WERI-Rb-1 (cell line): ENCODE measurements around the gene CMSS1.
"Not testable (repeated sequence)": the region's sequence is repeated elsewhere in the genome, so short reads cannot be mapped to it uniquely, and the experiment has no call there.

Experiments used
- DNase-seq: peaks from one replicate; pipeline ENCODE4 v3.0.0-alpha.2; 2020
- H3K27ac ChIP-seq: fragments of 250-450 bp; sonication (Bioruptor Pico); 2 replicates; pipeline ENCODE4 v1.5.1; 2020; ENCODE audit warnings: mild to moderate bottlenecking, moderate library complexity
- H3K27me3 ChIP-seq: fragments of 250-450 bp; sonication (Bioruptor Pico); 2 replicates; pipeline ENCODE4 v1.5.1; 2021; ENCODE audit warnings: mild to moderate bottlenecking, low read depth, moderate library complexity; ENCODE audit not compliant: insufficient read depth, severe bottlenecking
- H3K36me3 ChIP-seq: fragments of 250-450 bp; sonication (Bioruptor Pico); 2 replicates; pipeline ENCODE4 v1.5.1; 2020; ENCODE audit warnings: mild to moderate bottlenecking, moderate library complexity
- H3K4me3 ChIP-seq: 2 replicates; pipeline ENCODE4 v1.5.1; 2011; ENCODE audit warnings: low read depth, mild to moderate bottlenecking, control low read depth, low read length
- H3K9me3 ChIP-seq: fragments of 250-450 bp; sonication (Bioruptor Pico); 2 replicates; pipeline ENCODE4 v1.5.1; 2021; ENCODE audit warnings: mild to moderate bottlenecking, moderate library complexity; ENCODE audit not compliant: severe bottlenecking
- TF ChIP-seq, protein P1 (sequence below): IDR thresholded peaks from 2 replicates; pipeline ENCODE4 v1.5.1; 2011; ENCODE audit warnings: low read depth, mild to moderate bottlenecking, control low read depth, inconsistent platforms, low read length

Gene CMSS1

DNA sequence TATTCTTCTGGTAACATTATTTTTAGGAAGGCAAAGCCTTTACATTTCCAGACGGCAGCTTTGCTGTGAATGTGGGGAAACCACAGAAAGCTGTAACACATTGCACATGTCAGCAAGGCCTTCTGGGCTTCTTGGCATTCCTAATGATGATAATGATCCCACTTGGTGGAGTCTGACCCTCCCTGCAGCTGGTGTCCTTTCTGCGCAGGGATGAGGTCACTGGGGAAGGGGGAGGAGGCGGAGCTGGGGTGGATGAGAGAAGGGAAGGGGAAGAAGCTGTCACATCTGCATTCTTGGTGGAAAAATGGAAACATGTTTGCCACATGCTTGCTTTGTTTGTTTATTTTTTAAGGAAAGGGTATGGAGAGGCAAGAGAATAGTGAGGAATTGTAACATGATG lies 228.0 kb downstream of the CMSS1 start:
- TF ChIP-seq, protein P1, sequence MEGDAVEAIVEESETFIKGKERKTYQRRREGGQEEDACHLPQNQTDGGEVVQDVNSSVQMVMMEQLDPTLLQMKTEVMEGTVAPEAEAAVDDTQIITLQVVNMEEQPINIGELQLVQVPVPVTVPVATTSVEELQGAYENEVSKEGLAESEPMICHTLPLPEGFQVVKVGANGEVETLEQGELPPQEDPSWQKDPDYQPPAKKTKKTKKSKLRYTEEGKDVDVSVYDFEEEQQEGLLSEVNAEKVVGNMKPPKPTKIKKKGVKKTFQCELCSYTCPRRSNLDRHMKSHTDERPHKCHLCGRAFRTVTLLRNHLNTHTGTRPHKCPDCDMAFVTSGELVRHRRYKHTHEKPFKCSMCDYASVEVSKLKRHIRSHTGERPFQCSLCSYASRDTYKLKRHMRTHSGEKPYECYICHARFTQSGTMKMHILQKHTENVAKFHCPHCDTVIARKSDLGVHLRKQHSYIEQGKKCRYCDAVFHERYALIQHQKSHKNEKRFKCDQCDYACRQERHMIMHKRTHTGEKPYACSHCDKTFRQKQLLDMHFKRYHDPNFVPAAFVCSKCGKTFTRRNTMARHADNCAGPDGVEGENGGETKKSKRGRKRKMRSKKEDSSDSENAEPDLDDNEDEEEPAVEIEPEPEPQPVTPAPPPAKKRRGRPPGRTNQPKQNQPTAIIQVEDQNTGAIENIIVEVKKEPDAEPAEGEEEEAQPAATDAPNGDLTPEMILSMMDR, result no peak
- Histone ChIP-seq H3K9me3 (no peaks in the 10 kb centered on the region), H3K36me3 (no peaks in the 10 kb centered on the region), H3K4me3 (no peak overlapping the region), H3K27ac (no peak overlapping the region), H3K27me3 (no peaks in the 10 kb centered on the region)
- DNase-seq, result no peak

DNA sequence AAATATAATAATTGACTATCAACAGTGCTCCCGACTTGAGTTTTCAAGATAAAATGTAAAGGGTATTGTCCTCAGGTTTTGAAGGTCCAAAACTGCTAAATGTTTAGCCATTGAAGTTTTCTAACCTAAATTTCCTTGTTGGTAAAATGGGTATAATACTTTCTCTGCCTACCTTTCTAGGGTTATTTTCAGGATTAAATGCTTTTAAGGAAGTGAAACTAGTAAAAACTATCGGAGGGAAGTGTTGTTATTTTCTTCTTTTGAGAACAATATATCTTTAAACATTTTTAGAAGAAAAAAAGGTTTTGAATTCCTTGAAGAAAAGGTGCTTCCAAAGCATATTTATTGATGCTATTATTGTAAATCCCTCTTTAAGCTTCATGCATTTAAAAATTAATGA lies 229.3 kb downstream of the CMSS1 start:
- Histone ChIP-seq H3K4me3 (no peak overlapping the region), H3K36me3 (no peaks in the 10 kb centered on the region), H3K9me3 (no peaks in the 10 kb centered on the region), H3K27ac (no peak overlapping the region), H3K27me3 (no peaks in the 10 kb centered on the region)
- TF ChIP-seq, protein P1, result no peak
- DNase-seq, result no peak

DNA sequence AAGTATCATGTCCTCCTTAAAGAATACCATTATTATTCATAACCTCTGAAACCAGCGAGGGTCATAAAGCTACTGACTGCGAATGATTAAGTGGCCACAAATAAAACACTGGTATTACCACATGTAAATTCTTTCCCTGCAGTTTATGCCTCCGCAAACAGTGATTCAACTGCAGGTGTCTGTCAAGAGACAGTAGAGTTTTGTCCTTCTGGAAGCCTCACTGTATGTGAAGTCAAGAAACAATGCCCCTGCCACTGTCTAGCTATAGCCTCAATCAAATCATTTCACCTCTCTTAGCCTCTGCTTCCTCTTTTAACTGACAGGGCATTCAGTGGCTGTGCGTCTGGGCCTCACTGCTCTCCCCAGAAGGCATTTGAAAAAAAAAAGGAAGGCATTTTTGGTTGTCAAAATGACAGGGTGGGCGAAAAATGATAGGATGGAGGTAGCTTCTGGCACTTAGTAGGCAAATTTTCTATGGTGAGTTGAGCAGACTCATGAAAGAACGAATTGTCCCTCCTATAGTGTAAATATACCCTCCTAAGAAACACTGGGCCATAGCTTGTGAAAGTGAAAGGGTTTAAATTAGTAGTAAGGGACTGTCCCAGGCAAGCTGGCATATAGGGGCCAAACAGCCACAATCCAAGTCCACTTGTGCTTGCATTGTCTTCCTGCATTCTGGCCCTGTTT lies 229.9 kb downstream of the CMSS1 start:
- no peak for DNase-seq
- H3K9me3 ChIP-seq, result no peaks in the 10 kb centered on the region
- H3K27me3 ChIP-seq, result no peaks in the 10 kb centered on the region
- H3K36me3 ChIP-seq, result no peaks in the 10 kb centered on the region
- TF ChIP-seq, protein P1, result no peak
- no peak overlapping the region for H3K4me3 ChIP-seq
- H3K27ac ChIP-seq, result no peak overlapping the region

DNA sequence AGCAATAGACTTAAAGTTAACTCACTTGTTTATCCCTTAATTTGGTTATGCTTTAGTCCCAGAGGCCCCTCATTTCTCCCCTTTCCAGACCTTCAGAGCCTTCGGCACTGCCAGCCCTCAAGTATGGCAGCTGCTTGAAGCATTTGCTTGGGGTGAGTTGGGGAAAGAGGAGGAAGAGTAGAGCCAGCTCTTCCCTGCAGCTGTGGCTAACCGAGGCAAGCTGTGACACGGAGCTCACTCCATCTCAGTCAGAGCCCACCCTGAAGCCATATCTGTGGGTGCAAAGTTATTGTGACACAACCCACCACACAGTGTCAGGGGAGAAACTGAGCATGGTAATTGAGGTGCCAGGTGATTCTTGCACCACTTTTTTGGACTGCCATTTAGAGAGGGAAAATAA lies 230.6 kb downstream of the CMSS1 start:
- H3K4me3 ChIP-seq, result no peak overlapping the region
- H3K9me3 ChIP-seq, result no peaks in the 10 kb centered on the region
- no peaks in the 10 kb centered on the region for H3K27me3 ChIP-seq
- H3K27ac ChIP-seq, result no peak overlapping the region
- no peaks in the 10 kb centered on the region for H3K36me3 ChIP-seq
- DNase-seq, result no peak
- TF ChIP-seq, protein P1, result no peak

DNA sequence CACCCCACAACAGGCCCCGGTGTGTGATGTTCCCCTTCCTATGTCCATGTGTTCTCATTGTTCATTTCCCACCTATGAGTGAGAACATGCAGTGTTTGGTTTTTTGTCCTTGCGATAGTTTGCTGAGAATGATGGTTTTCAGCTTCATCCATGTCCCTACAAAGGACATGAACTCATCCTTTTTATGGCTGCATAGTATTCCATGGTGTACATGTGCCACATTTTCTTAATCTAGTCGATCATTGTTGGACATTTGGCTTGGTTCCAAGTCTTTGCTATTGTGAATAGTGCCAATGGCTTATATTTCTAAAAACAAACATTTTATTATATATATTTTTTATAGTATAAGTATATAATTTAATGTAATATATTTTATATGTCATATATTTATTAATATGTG lies 233.9 kb downstream of the CMSS1 start:
- not testable (repeated sequence) for H3K9me3 ChIP-seq, H3K36me3 ChIP-seq, H3K27ac ChIP-seq, H3K4me3 ChIP-seq, H3K27me3 ChIP-seq, DNase-seq

DNA sequence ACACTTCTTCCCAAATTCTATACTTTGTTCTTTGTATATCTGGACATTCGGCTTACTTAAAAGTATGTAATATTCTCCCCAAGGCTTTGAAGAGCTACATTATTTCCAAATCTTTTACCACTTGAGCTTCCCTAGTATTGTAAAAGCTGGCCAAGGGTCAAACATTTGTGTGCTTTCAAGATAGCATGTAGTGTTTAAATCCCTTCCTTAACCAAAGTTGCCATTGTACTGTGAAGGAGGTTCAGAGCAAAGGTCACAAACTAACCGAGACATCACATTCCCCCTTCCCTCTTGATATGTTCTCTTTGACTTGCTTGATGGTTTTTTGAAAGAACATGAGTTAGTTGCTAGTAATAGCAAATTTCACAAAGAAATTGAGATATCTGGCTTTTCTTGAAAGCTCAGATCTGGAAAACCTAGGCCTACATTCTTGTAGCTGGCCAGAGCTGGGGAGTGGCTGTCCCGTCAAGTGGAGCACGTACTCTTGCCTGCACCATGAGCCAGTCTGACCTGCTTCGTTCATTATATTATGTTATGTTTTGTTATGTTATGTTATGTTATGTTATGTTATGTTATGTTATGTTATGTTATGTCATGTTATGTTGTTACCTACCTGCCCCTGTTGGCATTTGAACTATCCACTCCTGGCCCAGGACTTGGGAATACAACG lies 236.4 kb downstream of the CMSS1 start:
- no peak for DNase-seq
- H3K4me3 ChIP-seq, result no peak overlapping the region
- H3K27ac ChIP-seq, result no peak overlapping the region
- H3K36me3 ChIP-seq, result peaks cover 2% of the 10 kb centered on the region; the same call in 1 of the 2 replicates
- H3K27me3 ChIP-seq, result no peaks in the 10 kb centered on the region
- TF ChIP-seq, protein P1, result no peak
- H3K9me3 ChIP-seq, result no peaks in the 10 kb centered on the region
